GM18868 (cell line): ENCODE measurements around the gene RNF32.
A peak's percentile ranks its signal among the peaks of the same experiment; 100 is the strongest.

Source experiments
- ATAC-seq: cut with Tn5 transposase; IDR thresholded peaks from one replicate; pipeline ENCODE4 v1.9.1; 2021; ENCODE audit warnings: mild to moderate bottlenecking, moderate library complexity; ENCODE audit not compliant: unreplicated experiment

RNF32 gene

GRCh38 chr7:156640257-156640948 is at the start of gene RNF32:
Gene RNF32, plus strand, starts transcription at chr7:156640774. Its CDS starts 3,104 bp downstream, at chr7:156643878.
- ATAC-seq, result peak; percentile 80

- no peak for ATAC-seq
These were observed 48.3 kb upstream of the RNF32 start for GRCh38 chr7:156592155-156592884.

- no peak for ATAC-seq
These were observed 46.1 kb upstream of the RNF32 start for GRCh38 chr7:156594283-156595080.

GRCh38 chr7:156600496-156600895 is 40.1 kb upstream of the RNF32 start:
- ATAC-seq, result no peak

- no peak for ATAC-seq
These were observed 38.3 kb upstream of the RNF32 start for GRCh38 chr7:156602283-156602682.

GRCh38 chr7:156603011-156603410 is 37.6 kb upstream of the RNF32 start:
- ATAC-seq, result no peak

- no peak for ATAC-seq
These were observed 36.9 kb upstream of the RNF32 start for GRCh38 chr7:156603629-156604028.

GRCh38 chr7:156604311-156604710 is 36.3 kb upstream of the RNF32 start:
- no peak for ATAC-seq

GRCh38 chr7:156604836-156605695 is 35.5 kb upstream of the RNF32 start:
- ATAC-seq, result no peak

GRCh38 chr7:156606135-156606534 is 34.4 kb upstream of the RNF32 start:
- no peak for ATAC-seq

- no peak for ATAC-seq
These were observed 33.8 kb upstream of the RNF32 start for GRCh38 chr7:156606691-156607331.

- ATAC-seq, result no peak
These were observed 33.0 kb upstream of the RNF32 start for GRCh38 chr7:156607332-156608172.

- ATAC-seq, result no peak
These were observed 32.4 kb upstream of the RNF32 start for GRCh38 chr7:156608173-156608478.

- no peak for ATAC-seq
These were observed 31.3 kb upstream of the RNF32 start for GRCh38 chr7:156609010-156609877.

- ATAC-seq, result no peak
These were observed 30.4 kb upstream of the RNF32 start for GRCh38 chr7:156610130-156610529.

- no peak for ATAC-seq
These were observed 30.0 kb upstream of the RNF32 start for GRCh38 chr7:156610601-156611000.

- no peak for ATAC-seq
These were observed 29.3 kb upstream of the RNF32 start for GRCh38 chr7:156611014-156612010.
